GM18951 (cell line): ENCODE results near the gene PLAAT4.
"Not testable (repeated sequence)": the region's sequence is repeated elsewhere in the genome, so short reads cannot be mapped to it uniquely, and the experiment has no call there.

ENCODE experiments used
- POLR2A ChIP-seq: IDR thresholded peaks from 4 replicates; pipeline ENCODE4 v1.6.1; 2011; ENCODE audit warnings: mild to moderate bottlenecking; ENCODE audit not compliant: insufficient read length, insufficient read depth; ENCODE audit errors: extremely low read depth
- in situ Hi-C: fragments of 300-500 bp; cut with MboI; formaldehyde crosslinking; loops from one replicate; pipeline ENCODE4 v1.12.0; 2022; ENCODE audit warnings: low sequenced_read_pairs, mixed read lengths, inconsistent platforms; ENCODE audit not compliant: unreplicated experiment

Gene PLAAT4

GRCh38 chr11:63574856-63575602, 38.4 kb downstream of the PLAAT4 start:
- in situ Hi-C loops, result no loop called here
- no peak for TF ChIP-seq POLR2A

DNA sequence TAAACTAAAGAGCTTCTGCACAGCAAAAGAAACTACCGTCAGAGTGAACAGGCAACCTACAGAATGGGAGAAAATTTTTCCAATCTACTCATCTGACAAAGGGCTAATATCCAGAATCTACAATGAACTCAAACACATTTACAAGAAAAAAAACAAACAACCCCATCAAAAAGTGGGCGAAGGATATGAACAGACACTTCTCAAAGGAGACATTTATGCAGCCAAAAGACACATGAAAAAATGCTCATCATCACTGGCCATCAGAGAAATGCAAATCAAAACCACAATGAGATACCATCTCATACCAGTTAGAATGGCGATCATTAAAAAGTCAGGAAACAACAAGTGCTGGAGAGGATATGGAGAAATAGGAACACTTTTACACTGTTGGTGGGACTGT, 42.3 kb downstream of the PLAAT4 start:
- in situ Hi-C loops, result not testable (repeated sequence)

DNA sequence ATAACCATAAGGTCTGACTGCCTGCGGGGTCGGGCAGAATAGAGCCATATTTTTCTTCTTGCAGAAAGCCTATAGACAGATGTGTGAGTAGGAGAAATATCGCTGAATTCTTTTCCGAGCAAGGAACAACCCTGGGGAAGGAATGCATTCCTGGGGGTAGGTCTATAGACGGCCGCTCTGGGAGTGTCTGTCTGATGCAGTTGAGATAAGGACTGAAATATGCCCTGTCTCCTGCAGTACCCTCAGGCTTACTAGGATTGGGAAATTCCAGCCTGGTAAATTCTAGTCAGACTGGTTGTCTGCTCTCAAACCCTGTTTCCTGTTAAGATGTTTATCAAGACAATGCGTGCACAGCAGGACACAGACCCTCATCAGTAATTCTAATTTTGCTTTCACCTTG, 44.6 kb downstream of the PLAAT4 start:
- in situ Hi-C loops, result not testable (repeated sequence)

- TF ChIP-seq POLR2A, result no peak
- in situ Hi-C loops, result no loop called here
Measured at GRCh38 chr11:63583357-63583677, 46.7 kb downstream of the PLAAT4 start.

- TF ChIP-seq POLR2A, result no peak
- in situ Hi-C loops, result no loop called here
Measured at GRCh38 chr11:63586451-63587166, 50.0 kb downstream of the PLAAT4 start.

DNA sequence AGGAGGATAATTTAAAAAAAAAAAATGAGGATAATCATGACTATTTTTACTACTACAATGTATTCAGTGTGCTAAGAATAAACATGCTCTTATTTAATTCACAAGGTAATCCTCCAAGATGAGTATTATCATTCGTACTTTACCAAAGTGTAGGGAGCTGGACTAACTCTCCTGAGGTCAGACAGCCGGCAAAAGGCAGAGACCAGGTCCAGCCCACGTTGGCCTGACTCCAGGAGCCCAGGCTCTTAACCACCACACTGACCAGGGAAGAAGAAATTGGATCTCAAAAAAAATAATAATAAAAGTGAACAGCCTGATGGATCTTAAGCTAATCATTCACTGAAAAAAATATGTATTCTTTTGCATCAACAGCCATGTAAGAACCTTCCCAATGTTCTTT, 52.4 kb downstream of the PLAAT4 start:
- in situ Hi-C loops, result no loop called here
- TF ChIP-seq POLR2A, result no peak

GRCh38 chr11:63590024-63590788, 53.6 kb downstream of the PLAAT4 start:
- TF ChIP-seq POLR2A, result no peak
- in situ Hi-C loops, result no loop called here

- TF ChIP-seq POLR2A, result no peak
- in situ Hi-C loops, result no loop called here
Measured at GRCh38 chr11:63592975-63593395, 56.4 kb downstream of the PLAAT4 start.

DNA sequence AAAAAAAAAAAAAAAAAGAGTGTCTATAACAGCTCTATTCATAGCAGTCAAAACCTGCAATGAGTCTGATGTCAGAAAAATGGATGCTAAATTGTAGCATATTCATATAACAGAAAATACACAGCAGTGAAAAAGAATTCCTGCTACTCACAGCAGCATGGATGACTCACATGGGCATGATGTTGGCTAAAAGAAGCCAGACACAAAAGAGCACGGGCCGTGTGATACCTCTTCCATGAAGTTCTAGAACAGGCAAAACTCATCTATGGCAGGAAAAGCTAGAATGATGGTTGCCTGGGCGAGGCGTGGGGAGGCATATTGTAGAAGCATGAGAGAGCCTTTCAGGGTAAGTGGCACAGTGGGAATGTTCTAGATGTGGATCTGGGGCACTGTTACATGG, 58.7 kb downstream of the PLAAT4 start:
- in situ Hi-C loops, result no loop called here

More for the DNA sequence above, 58.7 kb downstream of the PLAAT4 start:
- no peak for TF ChIP-seq POLR2A
